Esophagus squamous epithelium (tissue), 4 donors: Measurements from ENCODE around the gene CALB2.

ENCODE experiments used
- POLR2A ChIP-seq, 4 donors: fragments of 450-650 bp; IDR thresholded peaks; one replicate each; pipeline ENCODE4 v1.6.1; 2017; ENCODE audit warnings: antibody characterized with exemption in 4 of 4, mild to moderate bottlenecking in 4 of 4, moderate library complexity in 3 of 4
- TF ChIP-seq, protein P1 (sequence below), 6 experiments: fragments of 450-650 bp in 4 of 6; fragments of 200-600 bp in 2 of 6; sonication (generic) in 2 of 6; IDR thresholded peaks; one replicate each; pipeline ENCODE4 v1.5.1; 2016 to 2019; ENCODE audit warnings: antibody characterized with exemption in 6 of 6, mild to moderate bottlenecking in 4 of 6, moderate library complexity in 4 of 6

DNA sequence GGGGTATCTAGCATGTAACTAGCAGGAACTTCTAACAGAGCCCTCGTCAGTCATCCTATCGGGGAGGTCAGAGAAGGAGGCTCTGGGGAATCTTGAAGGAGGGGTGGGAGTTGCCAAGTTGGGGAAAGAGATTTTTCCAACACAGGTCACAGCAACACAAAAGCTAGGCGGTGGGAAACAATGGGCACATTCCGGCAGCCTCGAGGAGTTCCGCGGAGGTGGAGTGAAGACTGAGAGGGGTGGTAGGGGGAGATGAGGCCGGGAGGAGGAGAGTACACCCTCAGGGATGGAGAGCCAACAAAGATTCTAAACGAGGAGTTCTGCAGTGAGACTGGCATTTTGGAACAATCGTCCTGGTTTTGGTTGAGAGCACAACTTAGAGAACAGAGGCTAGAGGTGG, 13.5 kb upstream of the CALB2 start:
- TF ChIP-seq, protein P1, sequence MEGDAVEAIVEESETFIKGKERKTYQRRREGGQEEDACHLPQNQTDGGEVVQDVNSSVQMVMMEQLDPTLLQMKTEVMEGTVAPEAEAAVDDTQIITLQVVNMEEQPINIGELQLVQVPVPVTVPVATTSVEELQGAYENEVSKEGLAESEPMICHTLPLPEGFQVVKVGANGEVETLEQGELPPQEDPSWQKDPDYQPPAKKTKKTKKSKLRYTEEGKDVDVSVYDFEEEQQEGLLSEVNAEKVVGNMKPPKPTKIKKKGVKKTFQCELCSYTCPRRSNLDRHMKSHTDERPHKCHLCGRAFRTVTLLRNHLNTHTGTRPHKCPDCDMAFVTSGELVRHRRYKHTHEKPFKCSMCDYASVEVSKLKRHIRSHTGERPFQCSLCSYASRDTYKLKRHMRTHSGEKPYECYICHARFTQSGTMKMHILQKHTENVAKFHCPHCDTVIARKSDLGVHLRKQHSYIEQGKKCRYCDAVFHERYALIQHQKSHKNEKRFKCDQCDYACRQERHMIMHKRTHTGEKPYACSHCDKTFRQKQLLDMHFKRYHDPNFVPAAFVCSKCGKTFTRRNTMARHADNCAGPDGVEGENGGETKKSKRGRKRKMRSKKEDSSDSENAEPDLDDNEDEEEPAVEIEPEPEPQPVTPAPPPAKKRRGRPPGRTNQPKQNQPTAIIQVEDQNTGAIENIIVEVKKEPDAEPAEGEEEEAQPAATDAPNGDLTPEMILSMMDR (IDR thresholded peaks at IDR 0.05) = no peak
- no peak for TF ChIP-seq POLR2A (IDR thresholded peaks at IDR 0.05)
